Osteoblast (primary cell): ENCODE results near the gene KCNQ5. TPM values are rescaled to one million over a fixed set of nuclear protein-coding genes. Genes with fewer than 3 reads are reported as not detected.

Source experiments
- DNase-seq: peaks from one replicate; pipeline ENCODE4 v3.0.0; 2011; ENCODE audit warnings: low spot score, mixed read lengths; ENCODE audit not compliant: insufficient read length; ENCODE audit errors: missing footprints
- H2AFZ ChIP-seq: 2 replicates; pipeline ENCODE4 v1.6.0; 2011; ENCODE audit warnings: mild to moderate bottlenecking, low read length
- H3K27ac ChIP-seq: 2 replicates; pipeline ENCODE4 v1.5.1; 2011; ENCODE audit warnings: mild to moderate bottlenecking, low read depth, low read length, moderate library complexity
- H3K27me3 ChIP-seq: 2 replicates; pipeline ENCODE4 v1.6.0; 2012; ENCODE audit warnings: mild to moderate bottlenecking, control low read depth, inconsistent platforms, low read length, moderate library complexity; ENCODE audit not compliant: insufficient read depth
- H3K36me3 ChIP-seq: 2 replicates; pipeline ENCODE4 v1.5.1; 2011; ENCODE audit warnings: mild to moderate bottlenecking, low read length, control low read depth, moderate library complexity; ENCODE audit not compliant: insufficient read depth
- H3K4me1 ChIP-seq: 2 replicates; pipeline ENCODE4 v1.5.1; 2011; ENCODE audit warnings: mild to moderate bottlenecking, low read length, control low read depth, moderate library complexity; ENCODE audit not compliant: insufficient read depth
- H3K4me2 ChIP-seq: 2 replicates; pipeline ENCODE4 v1.6.0; 2011; ENCODE audit warnings: mild to moderate bottlenecking, low read length; ENCODE audit not compliant: insufficient read depth
- H3K4me3 ChIP-seq: fragments of 200-600 bp; sonication (generic); 3 replicates; pipeline ENCODE4 v1.5.1; 2012; ENCODE audit warnings: mild to moderate bottlenecking, low read length, inconsistent platforms; ENCODE audit not compliant: insufficient read depth
- H3K79me2 ChIP-seq: 2 replicates; pipeline ENCODE4 v1.6.0; 2012; ENCODE audit warnings: mild to moderate bottlenecking, low read length, control low read depth, inconsistent platforms; ENCODE audit not compliant: insufficient read depth
- H3K9me3 ChIP-seq: 2 replicates; pipeline ENCODE4 v1.5.1; 2011; ENCODE audit warnings: low read depth, low read length, control low read depth
- H4K20me1 ChIP-seq: 2 replicates; pipeline ENCODE4 v1.6.0; 2012; ENCODE audit warnings: mild to moderate bottlenecking, low read length, control low read depth; ENCODE audit not compliant: insufficient read depth
- total RNA-seq: library from RNA; depleted of rRNA; stranded (reverse); fragments of >200 nt; gene quantifications from 2 replicates; pipeline ENCODE4 v1.2.3, GENCODE V29; 2012
- TF ChIP-seq, protein P1 (sequence below): IDR thresholded peaks from 2 replicates; pipeline ENCODE4 v1.5.1; 2011; ENCODE audit warnings: mild to moderate bottlenecking, low read depth, low read length, moderate library complexity; ENCODE audit errors: extremely low read depth

The KCNQ5 gene
- total RNA-seq, 1 donor = 4.0 TPM

DNA sequence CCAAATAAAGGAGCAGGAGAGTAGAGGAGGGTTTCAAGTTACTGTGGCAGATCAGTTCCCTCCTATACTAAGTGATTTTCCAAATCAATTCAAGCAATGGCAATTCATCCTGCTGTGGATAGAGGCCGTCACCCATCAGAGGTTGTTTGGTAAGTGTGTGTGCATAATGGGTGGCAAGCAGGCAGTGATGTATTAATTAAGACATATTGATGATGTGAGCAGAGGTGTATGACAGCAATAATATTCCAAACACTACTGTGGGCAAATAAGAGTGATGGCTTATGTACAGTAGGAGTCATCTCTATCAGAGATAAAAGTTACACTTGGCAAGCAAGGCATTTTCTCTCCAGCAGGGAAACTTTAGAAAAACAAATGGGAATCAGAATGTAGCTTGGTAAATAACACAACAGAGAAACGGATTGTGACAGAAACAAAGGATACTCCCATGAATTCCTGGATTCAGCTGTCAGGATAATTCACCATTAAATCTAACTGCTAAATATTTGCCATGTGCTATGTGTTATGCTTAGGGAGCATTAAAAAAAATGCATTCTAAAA, 407.1 kb downstream of the KCNQ5 start:
- Histone ChIP-seq H3K36me3 (no peaks in the 10 kb centered on the region), H2AFZ (no peak overlapping the region), H4K20me1 (no peaks in the 10 kb centered on the region), H3K27ac (no peak overlapping the region), H3K4me2 (no peak overlapping the region), H3K9me3 (no peaks in the 10 kb centered on the region), H3K79me2 (no peaks in the 10 kb centered on the region), H3K27me3 (no peaks in the 10 kb centered on the region), H3K4me1 (peaks cover 12% of the 10 kb centered on the region), H3K4me3 (no peak overlapping the region)
- no peak for DNase-seq
- TF ChIP-seq, protein P1, sequence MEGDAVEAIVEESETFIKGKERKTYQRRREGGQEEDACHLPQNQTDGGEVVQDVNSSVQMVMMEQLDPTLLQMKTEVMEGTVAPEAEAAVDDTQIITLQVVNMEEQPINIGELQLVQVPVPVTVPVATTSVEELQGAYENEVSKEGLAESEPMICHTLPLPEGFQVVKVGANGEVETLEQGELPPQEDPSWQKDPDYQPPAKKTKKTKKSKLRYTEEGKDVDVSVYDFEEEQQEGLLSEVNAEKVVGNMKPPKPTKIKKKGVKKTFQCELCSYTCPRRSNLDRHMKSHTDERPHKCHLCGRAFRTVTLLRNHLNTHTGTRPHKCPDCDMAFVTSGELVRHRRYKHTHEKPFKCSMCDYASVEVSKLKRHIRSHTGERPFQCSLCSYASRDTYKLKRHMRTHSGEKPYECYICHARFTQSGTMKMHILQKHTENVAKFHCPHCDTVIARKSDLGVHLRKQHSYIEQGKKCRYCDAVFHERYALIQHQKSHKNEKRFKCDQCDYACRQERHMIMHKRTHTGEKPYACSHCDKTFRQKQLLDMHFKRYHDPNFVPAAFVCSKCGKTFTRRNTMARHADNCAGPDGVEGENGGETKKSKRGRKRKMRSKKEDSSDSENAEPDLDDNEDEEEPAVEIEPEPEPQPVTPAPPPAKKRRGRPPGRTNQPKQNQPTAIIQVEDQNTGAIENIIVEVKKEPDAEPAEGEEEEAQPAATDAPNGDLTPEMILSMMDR = no peak

DNA sequence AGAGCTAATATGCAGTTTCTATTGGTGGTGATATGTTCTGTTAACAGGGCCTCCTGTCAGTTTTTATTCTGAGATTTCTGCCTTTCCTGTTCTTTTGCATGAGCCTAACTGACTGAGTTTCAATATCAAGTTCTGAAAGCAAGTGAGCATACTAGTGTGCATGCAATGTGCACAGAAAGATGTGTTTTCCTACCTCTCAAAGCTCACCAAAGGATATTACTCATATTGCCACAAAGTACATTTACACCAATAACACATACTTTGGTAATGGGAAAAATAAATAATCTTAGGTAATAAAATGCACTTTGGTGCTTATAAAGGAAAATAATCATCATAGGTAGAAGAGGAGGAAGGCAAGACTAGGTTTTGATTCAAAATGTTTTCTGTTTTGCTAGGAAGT, 408.4 kb downstream of the KCNQ5 start:
- no peaks in the 10 kb centered on the region for H4K20me1 ChIP-seq
- H3K9me3 ChIP-seq = no peaks in the 10 kb centered on the region
- H3K79me2 ChIP-seq = no peaks in the 10 kb centered on the region
- H3K27ac ChIP-seq = no peak overlapping the region
- no peak overlapping the region for H3K4me2 ChIP-seq
- H3K4me1 ChIP-seq = peaks cover 5% of the 10 kb centered on the region
- TF ChIP-seq, protein P1 = no peak
- H2AFZ ChIP-seq = no peak overlapping the region
- no peak for DNase-seq
- H3K36me3 ChIP-seq = no peaks in the 10 kb centered on the region
- no peaks in the 10 kb centered on the region for H3K27me3 ChIP-seq
- no peak overlapping the region for H3K4me3 ChIP-seq

DNA sequence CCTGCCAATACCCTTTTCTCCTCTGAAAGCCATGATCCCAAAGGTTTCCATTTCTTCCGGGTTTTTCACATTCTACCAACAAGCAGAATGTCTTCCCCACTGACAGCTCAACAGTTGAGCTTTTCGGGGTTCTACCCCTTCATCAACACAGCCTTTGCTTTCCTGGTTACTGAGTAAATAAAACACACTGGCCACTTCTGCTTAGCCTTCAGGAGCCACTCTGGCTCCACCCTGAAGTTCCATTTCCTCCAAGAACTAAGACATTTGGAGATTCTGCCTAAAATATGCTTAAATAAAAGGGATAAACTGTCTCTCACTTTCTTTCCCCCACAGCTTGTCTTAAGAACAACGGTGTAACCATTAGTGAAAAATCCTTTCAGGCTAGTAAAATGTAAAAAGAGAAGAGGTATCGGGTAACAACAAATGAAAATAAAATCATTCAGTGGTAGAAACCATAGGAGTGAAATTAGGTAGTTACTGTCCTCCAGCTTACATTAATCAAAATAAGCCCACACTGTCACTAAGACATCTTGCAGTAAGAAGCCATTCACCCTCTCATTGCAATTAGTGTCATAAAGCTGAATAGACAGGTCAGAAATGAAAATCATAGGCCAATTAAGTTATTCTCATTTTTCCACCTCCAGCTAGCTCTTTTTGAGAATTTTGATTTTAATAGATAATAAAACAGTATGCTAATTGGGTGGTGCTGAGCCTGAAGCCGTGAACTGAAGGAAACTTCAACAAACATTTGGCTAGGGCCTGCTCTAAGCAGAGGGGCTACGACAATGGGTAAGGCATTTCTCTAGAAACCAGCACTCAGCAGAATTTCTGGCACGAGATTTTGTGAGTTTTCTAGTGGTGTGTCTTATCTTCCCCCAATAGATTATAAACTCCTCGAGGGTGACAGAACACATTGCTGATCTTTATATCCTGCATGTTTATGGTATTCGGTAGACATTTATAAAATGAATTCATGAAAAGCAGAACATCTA, 409.2 kb downstream of the KCNQ5 start:
- no peak for DNase-seq
- Histone ChIP-seq H2AFZ (no peak overlapping the region), H3K27ac (no peak overlapping the region), H3K4me1 (peaks cover 5% of the 10 kb centered on the region), H3K36me3 (no peaks in the 10 kb centered on the region), H3K27me3 (no peaks in the 10 kb centered on the region), H3K4me3 (no peak overlapping the region), H3K79me2 (no peaks in the 10 kb centered on the region), H3K4me2 (no peak overlapping the region), H3K9me3 (no peaks in the 10 kb centered on the region), H4K20me1 (no peaks in the 10 kb centered on the region)
- TF ChIP-seq, protein P1 = no peak

DNA sequence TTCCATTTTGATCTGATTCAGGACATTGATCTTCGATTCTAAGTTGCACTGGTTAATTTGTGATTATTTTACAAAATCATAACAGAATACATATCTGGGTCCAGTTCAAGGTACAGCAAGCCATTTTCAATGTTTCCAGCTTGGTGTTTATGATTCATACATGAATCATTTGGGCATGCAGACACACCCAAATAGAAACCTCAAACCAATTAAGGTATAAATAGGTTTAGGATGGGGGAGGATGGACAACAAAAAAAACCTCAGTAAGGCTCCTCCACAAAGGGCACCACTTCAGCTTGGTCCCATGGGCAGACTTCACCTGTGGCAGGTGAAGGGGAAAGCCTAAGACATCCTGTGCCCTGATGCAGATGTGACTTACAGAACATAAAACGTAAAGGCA, 410.7 kb downstream of the KCNQ5 start:
- Histone ChIP-seq H3K9me3 (no peaks in the 10 kb centered on the region), H3K4me2 (no peak overlapping the region), H3K4me3 (no peak overlapping the region), H2AFZ (no peak overlapping the region), H3K36me3 (no peaks in the 10 kb centered on the region), H3K27ac (no peak overlapping the region), H4K20me1 (no peaks in the 10 kb centered on the region), H3K4me1 (peaks cover 5% of the 10 kb centered on the region), H3K27me3 (no peaks in the 10 kb centered on the region), H3K79me2 (no peaks in the 10 kb centered on the region)
- TF ChIP-seq, protein P1 = no peak
- DNase-seq = peak; percentile 17
